HG03175 (cell line): ENCODE data around the gene FOXP1.

Source experiments
- ATAC-seq: cut with Tn5 transposase; IDR thresholded peaks from one replicate; pipeline ENCODE4 v1.9.1; 2021; ENCODE audit warnings: mild to moderate bottlenecking, moderate library complexity; ENCODE audit not compliant: unreplicated experiment

Gene FOXP1

GRCh38 chr3:71565976-71566375, 17.6 kb downstream of the FOXP1 start:
- no peak for ATAC-seq

DNA sequence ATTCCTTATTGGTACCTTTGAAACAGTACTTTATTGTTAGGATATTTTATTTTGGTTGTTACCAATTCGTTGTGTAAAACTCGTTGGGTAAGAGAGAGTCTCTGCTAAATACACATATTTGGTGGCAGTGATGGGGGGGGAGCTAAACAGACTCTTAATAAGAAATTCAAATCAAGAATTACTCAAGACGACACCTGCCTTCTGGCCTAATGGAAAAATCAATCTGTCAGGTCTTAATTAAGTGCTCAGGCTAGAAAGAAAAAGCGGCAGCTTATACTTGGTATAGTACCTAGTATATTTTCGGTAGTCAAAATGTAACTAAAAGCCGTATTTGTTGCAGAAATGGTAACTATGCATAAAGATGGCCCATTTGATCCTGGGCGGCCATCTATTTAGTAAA, 18.2 kb downstream of the FOXP1 start:
- ATAC-seq, result no peak

GRCh38 chr3:71564361-71564760, 19.2 kb downstream of the FOXP1 start:
- ATAC-seq, result peak; percentile 52

DNA sequence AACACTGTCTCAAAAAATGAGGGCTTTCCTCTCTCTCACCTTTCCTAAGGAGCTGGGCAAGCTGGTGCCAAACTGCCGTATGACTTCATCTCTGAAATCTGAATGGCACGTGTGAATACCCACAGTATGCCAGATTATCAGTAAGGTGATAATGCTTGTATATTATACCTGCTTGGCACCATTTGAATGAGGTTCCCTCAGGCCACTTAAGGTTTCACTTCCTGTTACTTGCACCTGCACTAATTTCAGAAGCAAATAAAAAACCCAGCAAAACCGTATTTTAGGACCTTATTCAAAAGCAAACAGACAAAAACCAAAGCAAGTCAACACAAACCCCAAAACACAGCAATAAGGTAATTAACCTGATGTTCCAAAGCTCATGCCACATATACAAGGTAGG, 19.7 kb downstream of the FOXP1 start:
- peak; percentile 94 for ATAC-seq

- no peak for ATAC-seq
Observed at GRCh38 chr3:71562938-71563337, 20.6 kb downstream of the FOXP1 start.

GRCh38 chr3:71560665-71561064, 22.9 kb downstream of the FOXP1 start:
- ATAC-seq, result no peak

DNA sequence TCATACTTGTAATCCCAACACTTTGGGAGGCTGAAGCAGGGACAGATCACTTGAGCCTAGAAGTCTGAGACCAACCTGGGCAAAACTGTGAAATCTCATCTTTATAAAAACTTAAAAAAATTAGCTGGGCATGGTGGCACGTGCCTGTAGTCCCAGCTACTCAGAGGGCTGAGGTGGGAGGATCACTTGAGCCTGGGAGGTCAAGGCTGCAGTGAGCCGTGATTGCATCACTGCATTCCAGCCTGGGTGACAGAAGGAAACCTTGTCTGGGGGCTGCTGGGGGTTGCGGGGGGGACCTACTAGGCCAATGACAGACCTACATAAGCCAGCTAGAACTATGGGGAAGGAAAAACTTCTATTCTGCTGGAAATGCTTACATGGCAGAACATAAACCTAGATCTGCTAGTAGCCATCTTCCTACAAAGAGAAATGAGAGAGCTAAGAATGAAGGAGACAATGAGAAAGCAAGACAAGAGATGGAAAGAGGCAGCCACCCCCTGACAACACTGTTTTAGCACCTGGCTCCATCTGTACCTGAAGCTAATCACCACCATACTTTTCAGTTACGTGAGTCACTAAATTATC, 23.9 kb downstream of the FOXP1 start:
- ATAC-seq, result no peak

GRCh38 chr3:71559021-71559420, 24.5 kb downstream of the FOXP1 start:
- no peak for ATAC-seq

DNA sequence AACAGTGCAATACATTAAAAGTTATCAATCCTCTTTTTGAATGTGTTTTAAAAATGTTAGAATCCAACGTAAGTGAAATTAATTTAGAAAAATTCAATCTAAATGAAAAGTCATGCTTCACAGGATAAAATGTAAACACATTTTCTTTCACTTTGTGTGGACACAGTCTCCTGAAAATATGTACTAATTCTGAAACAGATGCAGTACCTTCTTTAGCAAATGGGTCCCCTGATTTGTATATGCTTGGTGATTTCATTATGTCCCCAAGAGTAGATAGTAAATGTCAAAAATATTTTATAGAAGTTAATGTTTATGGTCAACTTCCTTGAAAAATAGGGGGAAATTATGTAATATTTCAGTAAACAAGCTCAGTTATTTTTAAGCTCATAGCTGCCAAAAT, 28.9 kb downstream of the FOXP1 start:
- ATAC-seq, result no peak

DNA sequence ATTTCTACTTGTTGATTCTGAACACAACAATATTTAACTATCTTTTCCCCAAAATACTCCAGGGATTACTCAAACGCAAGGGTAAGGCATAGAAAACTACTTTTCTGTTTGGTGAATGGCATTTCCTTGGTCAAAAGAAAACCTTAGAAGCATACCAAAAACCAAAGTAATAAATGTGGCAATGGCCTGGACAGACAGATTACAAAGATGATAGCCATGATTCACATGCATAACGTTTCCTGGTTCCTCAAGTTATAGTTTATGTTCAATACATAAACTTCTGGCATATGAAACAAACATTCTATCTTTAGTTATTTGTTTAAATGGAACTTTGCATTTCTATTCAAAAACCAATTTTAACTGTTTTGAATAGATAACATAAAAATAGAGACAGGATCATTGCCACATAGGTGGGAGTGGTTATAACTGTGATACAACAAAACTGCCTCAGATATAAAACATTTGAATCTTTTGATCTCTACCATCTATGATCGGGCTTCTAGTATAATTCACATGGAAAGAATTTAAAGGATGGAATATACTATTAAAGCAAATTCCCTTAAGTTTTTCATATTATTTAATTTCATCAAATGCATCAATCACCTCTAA, 32.1 kb downstream of the FOXP1 start:
- ATAC-seq, result no peak

GRCh38 chr3:71549951-71550350, 33.6 kb downstream of the FOXP1 start:
- ATAC-seq, result no peak

- ATAC-seq, result peak; percentile 98
Observed at GRCh38 chr3:71548705-71549384, 34.7 kb downstream of the FOXP1 start.

GRCh38 chr3:71547249-71548198, 36.0 kb downstream of the FOXP1 start:
- ATAC-seq, result no peak

DNA sequence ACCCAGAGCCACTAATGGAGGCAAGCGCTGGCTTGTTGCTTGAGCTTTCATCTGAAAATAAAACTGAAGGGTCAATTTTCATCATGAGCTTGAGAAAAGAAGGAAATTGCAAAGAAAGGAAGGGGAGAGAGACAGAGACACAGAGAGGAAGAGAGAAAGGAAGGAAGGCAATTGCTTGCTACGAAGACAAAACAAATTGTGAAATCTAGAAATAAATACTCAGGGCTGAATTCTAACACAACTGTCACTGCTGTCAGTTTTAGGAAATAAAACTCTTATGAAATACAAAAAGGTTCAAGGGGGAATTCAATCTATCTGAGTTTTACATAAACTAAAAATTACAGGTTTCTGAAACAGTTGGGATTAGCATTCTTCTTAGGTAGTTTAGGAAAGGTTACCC, 36.7 kb downstream of the FOXP1 start:
- no peak for ATAC-seq

DNA sequence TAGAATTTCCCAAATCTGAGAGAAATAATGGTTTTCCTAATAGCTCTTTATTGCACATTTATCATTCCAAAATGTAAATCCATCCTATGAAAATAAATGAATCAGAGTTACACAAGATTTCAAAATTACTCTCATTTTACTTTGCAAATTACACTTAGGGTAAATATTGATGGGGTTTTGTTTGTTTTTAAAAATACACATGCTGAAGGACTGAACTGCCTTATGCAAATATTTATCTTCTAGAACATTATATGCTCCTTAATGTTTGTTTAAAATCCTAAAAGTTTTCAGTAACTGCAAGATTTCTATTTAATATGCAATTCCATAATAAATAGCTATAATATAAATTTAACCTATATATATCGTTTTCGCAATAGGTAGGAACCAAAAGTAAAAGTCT, 38.2 kb downstream of the FOXP1 start:
- no peak for ATAC-seq

DNA sequence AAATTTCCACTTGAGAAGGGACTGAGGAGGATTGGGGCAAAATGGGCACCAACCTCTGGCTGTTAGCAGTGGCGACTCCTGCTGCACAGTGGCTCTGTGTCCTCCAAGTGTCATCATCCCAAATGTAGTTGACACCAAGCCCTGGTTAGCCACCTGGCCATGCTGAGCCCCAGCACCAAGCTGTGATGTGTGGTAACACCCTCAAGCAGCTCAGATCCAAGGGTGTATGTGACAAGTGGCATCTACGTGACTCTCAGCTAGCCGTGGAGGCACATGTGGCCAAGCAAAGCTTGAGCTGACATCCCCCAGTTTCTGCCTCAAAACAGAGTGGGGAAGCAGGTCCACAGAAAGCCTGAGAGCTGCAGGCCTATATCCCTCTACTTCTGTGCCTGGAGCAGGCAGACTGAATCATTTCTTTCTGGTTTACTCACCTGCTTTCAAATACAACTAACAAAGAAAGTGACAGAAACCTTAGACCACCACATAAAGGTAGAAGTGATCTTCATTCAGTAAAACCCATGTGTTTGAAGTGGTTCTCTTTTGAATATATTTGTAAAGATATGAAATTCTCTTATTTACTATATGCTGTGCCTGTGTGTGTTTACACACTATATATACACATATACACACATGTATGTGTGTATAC, 40.0 kb downstream of the FOXP1 start:
- ATAC-seq, result no peak

DNA sequence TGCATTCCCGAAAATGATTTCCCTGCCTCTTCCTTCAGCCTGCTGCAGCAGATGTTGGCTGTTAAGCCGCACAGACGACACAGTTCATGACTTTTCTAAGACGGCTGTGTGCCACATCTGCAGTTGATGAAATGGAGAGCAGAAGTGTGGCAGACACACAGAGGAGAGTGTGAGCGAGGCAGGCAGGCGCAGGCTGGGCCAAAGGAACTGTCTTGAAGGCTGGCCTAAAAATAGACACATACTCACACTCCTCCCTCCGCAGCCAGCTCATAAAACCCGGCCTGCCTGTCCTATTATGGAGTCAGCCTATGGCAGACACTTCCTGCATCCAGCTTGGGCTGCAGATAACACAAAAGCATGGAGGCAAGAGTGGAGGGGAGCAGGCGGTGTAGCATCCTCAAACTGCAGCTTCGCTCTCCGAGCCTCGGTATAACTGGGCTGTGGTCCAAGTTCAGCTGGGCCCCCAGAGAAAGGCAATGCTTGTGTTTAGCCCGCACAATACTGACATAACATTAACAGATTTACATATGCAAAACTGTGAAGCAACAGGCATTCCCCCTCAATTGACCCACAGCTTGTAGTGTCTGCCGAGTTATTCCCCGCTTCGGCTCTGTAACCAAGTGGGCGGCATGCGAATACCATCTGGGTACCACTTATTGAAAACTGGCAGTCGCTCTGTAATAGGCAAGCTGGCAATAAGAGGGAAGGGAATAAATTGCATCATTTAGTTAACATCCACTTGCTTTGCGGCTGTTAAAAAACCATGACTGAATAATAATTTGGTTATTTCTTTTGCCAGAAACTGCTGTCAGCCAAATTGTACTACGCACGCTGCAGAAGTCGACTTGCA, 40.8 kb downstream of the FOXP1 start:
- no peak for ATAC-seq

GRCh38 chr3:71541313-71541712, 42.2 kb downstream of the FOXP1 start:
- no peak for ATAC-seq

DNA sequence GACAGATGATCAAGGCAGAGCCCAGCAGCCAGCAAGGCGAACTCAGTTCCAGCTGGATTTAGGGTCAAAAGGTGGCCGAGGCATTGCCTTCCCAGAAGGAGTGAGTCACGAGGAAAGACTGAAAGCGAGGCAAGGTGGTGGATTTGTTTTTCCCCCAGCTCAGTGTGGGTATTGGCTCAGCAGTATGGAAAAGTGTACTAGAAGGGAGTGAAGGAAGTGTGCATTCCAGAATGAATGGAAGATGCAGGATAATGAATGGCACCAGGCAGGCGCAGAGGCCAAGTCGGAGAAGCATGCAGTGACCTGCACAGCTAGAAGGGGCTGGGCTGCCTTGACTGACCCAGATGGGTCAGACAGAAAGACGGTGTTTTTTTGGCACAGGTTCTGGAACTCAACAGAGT, 46.3 kb downstream of the FOXP1 start:
- no peak for ATAC-seq

DNA sequence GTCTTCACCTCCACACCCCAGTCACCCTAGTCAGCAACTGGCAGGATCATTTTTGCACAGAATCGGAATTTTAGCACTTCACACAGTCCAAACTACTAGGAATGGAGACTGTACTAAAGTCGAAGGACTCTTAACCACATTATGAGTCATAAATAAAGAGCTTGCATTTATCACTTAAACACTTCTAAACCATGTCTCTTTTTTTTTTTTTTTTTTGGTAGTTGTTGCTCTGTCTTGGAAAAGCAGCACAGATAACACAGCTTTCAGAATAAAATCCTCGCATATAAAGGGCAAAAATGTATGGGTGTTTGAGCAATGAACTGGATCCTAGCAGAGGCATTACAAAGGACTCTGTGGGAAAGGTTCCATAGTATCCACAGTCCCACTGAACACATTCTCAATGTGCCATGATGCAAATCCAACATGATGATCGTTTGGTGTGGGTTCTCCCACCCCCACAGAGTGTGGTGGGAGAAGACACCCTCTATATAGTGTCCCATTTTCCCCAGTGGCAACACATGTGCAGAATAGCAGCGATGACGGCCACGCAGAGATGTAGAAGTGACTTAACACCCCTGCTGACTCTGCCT, 47.1 kb downstream of the FOXP1 start:
- ATAC-seq, result no peak
